Right lobe of liver (tissue), 4 donors: ENCODE data around the gene BIN2.

Source experiments
- POLR2A ChIP-seq: fragments of 450-650 bp; IDR thresholded peaks from one replicate; pipeline ENCODE4 v1.6.1; 2017; ENCODE audit warnings: antibody characterized with exemption, mild to moderate bottlenecking
- TF ChIP-seq, protein P1 (sequence below), 4 donors: fragments of 200-600 bp in 3 of 4; fragments of 450-650 bp in 1 of 4; IDR thresholded peaks; one replicate each; pipeline versions ENCODE4 v1.5.1 to v1.8.0; 2016 to 2022; ENCODE audit warnings: antibody characterized with exemption in 4 of 4, mild to moderate bottlenecking in 2 of 4
- donor health status: DM: no; HTN: no; CAD: no.
- donor health status: DM: no; HTN: no; CAD: no.
- donor health status: DM: no; HTN: yes; CAD: no.

DNA sequence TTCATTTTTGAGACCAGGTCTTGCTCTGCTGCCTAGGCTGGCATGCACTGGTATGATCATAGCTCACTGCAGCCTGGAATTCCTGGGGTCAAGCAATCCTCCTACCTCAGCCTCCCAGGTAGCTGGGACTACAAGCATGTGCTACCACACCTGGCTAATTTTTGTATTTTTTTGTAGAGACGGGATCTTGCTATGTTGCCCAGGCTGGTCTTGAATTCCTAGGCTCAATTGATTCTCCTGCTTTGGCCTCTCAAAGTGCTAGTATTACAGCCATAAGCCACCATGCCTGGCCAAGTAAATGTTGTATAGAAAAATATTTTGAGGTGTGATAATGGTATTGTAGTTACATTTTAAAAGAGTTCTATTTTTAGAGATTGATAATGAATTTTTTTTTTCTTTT is 12.6 kb downstream of the BIN2 start:
- TF ChIP-seq, protein P1, sequence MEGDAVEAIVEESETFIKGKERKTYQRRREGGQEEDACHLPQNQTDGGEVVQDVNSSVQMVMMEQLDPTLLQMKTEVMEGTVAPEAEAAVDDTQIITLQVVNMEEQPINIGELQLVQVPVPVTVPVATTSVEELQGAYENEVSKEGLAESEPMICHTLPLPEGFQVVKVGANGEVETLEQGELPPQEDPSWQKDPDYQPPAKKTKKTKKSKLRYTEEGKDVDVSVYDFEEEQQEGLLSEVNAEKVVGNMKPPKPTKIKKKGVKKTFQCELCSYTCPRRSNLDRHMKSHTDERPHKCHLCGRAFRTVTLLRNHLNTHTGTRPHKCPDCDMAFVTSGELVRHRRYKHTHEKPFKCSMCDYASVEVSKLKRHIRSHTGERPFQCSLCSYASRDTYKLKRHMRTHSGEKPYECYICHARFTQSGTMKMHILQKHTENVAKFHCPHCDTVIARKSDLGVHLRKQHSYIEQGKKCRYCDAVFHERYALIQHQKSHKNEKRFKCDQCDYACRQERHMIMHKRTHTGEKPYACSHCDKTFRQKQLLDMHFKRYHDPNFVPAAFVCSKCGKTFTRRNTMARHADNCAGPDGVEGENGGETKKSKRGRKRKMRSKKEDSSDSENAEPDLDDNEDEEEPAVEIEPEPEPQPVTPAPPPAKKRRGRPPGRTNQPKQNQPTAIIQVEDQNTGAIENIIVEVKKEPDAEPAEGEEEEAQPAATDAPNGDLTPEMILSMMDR (IDR thresholded peaks at IDR 0.05): no peak
- TF ChIP-seq POLR2A: no peak
